Activated CD8-positive, alpha-beta T cell treated with anti-CD3 and anti-CD28 coated beads, Interleukin-2, amount 10 ng/mL, durations not matched to agents 7 days and 5 days (primary cell): ENCODE measurements around the gene PLAC9. TPM values are rescaled to one million over a fixed set of nuclear protein-coding genes. Genes with fewer than 3 reads are reported as not detected.

Experiments used
- ATAC-seq: fragments of 150-1000 bp; cut with Tn5 transposase; one replicate; pipeline ENCODE4 v1.10.0; 2021; ENCODE audit warnings: moderate library complexity
- CTCF ChIA-PET: fragments of 350-600 bp; sonication (Branson Sonifier 250); formaldehyde crosslinking; loops from one replicate; lab custom pipeline; 2021; ENCODE audit warnings: antibody characterized with exemption; lab: Charles Lee
- POLR2A ChIA-PET: fragments of 350-600 bp; sonication (Branson Sonifier 250); formaldehyde crosslinking; loops from one replicate; lab custom pipeline; 2021; ENCODE audit warnings: antibody characterized with exemption; lab: Charles Lee
- DNase-seq: peaks from one replicate; pipeline ENCODE4 v3.0.0-alpha.2; 2020
- H3K27ac Mint-ChIP-seq: one replicate; pipeline ENCODE4 v1.8.0; 2021; ENCODE audit warnings: mild to moderate bottlenecking, mixed read lengths
- H3K27me3 Mint-ChIP-seq: one replicate; pipeline ENCODE4 v1.8.0; 2021; ENCODE audit warnings: low read depth, mixed read lengths
- H3K36me3 Mint-ChIP-seq: one replicate; pipeline ENCODE4 v1.8.0; 2021; ENCODE audit warnings: low read depth, mixed read lengths
- H3K4me1 Mint-ChIP-seq: one replicate; pipeline ENCODE4 v1.8.0; 2021; ENCODE audit warnings: low read depth, mixed read lengths
- H3K4me3 Mint-ChIP-seq: one replicate; pipeline ENCODE4 v1.8.0; 2021; ENCODE audit warnings: mild to moderate bottlenecking, mixed read lengths
- H3K9me3 Mint-ChIP-seq: one replicate; pipeline ENCODE4 v1.8.0; 2022; ENCODE audit warnings: mixed read lengths; ENCODE audit not compliant: insufficient read depth
- total RNA-seq, 2 experiments: library from RNA; stranded (reverse); gene quantifications; one replicate each; pipeline ENCODE4 v1.2.3, GENCODE V29; 2021

PLAC9 gene
- total RNA-seq, 2 experiments from 2014 or later: not detected

DNA sequence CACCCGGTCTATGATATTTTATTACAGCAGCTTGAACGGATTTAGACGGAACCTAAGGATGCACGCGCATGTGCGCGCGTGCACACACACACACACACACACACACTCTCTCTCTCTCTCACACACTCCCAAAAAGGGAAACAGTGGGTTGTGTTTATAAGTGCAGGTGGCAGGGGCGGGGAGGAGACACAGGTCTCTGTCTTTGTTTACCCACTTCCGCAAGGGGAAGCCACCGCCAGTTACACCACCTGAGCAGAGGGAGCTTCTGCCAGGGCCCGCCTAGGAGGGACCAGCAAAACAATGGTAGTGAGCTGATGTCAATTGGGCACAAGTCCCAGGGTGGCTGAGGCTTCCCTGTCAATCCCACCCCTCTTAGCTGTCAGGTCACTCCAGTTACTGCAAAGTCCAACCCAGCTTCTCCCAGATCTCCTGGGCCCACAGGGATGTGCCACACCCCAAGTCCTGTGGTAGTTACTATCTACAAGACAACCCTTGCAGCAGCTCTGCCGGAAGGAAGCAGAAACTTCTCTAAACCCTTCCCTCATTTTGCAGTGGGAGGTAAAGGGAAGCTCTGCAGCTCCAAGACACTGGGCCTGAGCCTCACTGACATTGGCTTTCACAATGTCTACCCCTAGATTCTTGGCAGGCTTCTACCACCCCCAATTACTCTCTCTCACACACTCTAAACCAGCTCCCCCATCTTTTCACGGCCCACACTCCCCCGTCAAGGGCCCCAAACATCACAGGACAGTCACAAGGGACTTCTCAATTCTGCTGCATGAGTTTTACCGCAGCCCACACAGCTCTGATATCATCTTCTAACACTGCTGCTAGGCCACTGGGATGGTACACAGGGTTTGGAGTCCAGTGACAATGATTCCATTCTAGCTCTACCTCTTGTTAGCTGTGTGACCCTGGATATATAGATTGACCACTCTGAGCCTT is 55.2 kb downstream of the PLAC9 start:
- no peaks in the 10 kb centered on the region for H3K27me3 Mint-ChIP-seq
- CTCF ChIA-PET: interaction anchor here (0.7 to 3.6 kb wide), 11 partner anchors 9 to 44 kb away, joined by 3 to 44 read pairs (median 7); partner anchors contain the start of gene ANXA11
- H3K36me3 Mint-ChIP-seq: peaks cover 40% of the 10 kb centered on the region

DNA sequence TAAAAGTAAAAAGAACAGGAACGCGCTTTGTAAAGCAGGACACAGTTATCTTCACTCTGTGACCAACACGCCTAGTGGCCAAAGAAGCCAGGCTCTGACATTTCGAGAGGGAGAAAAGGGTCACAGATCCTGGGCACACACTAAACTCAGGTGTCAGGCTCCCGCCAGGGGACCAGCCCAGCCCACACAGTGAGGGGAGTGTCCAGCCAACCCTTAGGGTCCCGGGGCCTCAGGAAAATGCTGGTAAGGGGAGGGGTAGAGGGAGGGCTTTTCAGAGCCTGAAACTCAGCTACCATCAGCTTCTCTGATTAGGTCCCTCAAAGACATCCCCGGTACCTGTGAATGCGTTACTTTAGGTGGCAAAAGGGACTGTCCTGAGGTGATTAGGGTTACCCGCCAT is 56.2 kb downstream of the PLAC9 start:
- DNase-seq (no peak), ATAC-seq (no peak)
- ChIA-PET POLR2A (interaction anchor here (1.2 to 4.1 kb wide), 4 partner anchors 12 to 854 kb away, joined by 3 to 80 read pairs (median 5); partner anchors contain the start of gene ANXA11), CTCF (interaction anchor here (1.2 to 3.6 kb wide), 5 partner anchors 8 to 45 kb away, joined by 7 to 44 read pairs (median 8); partner anchors contain the start of gene ANXA11)
- peaks cover 43% of the 10 kb centered on the region for H3K36me3 Mint-ChIP-seq
- no peaks in the 10 kb centered on the region for H3K27me3 Mint-ChIP-seq
- peaks cover 71% of the 10 kb centered on the region for H3K4me1 Mint-ChIP-seq
- H3K9me3 Mint-ChIP-seq: peaks cover 9% of the 10 kb centered on the region
- H3K27ac Mint-ChIP-seq: peak overlapping the region; percentile 89
- peak overlapping the region; percentile 53 for H3K4me3 Mint-ChIP-seq

More for the DNA sequence above, 55.2 kb downstream of the PLAC9 start:
- Mint-ChIP-seq H3K27ac (peak overlapping the region; percentile 89), H3K4me3 (peak overlapping the region; percentile 55), H3K9me3 (peaks cover 5% of the 10 kb centered on the region), H3K4me1 (peaks cover 69% of the 10 kb centered on the region)
- ATAC-seq (peak; percentile 93), DNase-seq (peak; percentile 92)
- POLR2A ChIA-PET: interaction anchor here (0.7 to 4.1 kb wide), 9 partner anchors 9 to 1866 kb away, joined by 3 to 80 read pairs (median 3); partner anchors contain the start of gene ANXA11

DNA sequence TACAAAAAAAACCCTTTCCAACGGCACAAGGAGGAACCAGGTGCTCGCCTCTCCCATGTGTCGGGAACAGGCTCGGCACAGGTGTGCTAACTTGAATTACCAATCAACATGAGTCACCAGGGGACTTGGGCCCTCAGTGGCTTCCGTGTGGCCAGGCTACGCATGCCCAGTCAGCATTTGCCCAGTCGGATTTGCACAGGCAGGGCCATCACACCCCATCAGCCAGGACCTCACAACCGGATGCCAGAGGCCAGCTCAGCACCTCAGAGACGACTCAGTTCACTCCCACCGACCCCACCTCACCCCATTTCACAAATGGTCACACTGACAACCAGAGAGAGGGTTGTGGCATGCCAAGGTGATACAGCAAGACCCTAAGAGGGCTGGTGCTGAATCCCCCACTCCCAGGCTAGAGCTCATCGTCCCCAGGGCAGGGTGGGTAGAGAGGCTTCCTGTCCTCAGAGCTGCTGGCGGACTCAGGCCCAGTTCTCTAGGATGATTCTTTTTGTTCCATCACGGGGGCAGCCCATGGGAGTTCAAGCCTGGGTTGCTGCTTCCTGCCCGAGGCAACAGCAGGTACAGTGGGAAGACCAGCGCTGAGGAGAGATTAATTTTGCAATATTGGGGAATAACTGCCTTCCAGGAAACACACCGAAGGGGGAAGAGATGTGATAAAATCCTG is 59.2 kb downstream of the PLAC9 start:
- no peak for ATAC-seq
- DNase-seq: no peak
- H3K27ac Mint-ChIP-seq: peak overlapping the region; percentile 71
- CTCF ChIA-PET: interaction anchor here (2.6 kb wide), 1 partner anchor 12 kb away, joined by 12 read pairs; no protein-coding TSS in a partner anchor
- H3K27me3 Mint-ChIP-seq: no peaks in the 10 kb centered on the region
- peaks cover 60% of the 10 kb centered on the region for H3K36me3 Mint-ChIP-seq
- peaks cover 9% of the 10 kb centered on the region for H3K9me3 Mint-ChIP-seq
- no peak overlapping the region for H3K4me3 Mint-ChIP-seq
- POLR2A ChIA-PET: interaction anchor here (1.8 kb wide), 1 partner anchor 11 kb away, joined by 6 read pairs; no protein-coding TSS in a partner anchor
- peaks cover 67% of the 10 kb centered on the region for H3K4me1 Mint-ChIP-seq

DNA sequence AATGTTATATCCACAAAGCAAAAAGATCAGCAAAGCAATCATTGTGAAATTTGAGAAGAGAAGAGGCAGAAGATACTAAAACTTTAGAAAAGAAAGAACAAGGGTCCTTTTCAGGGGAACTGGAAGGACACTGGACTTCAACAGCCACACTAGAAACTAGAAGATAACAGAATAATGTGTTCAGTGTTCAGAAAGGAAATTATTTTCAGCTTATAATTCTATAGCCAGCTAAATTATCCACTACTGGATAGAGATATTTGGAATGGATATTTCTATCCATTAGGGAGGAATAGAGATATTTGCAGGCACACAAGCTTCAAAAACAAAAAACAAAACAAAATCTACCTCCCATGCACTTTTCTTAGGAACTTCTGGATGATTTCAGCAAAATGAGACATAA is 60.0 kb downstream of the PLAC9 start:
- DNase-seq (no peak), ATAC-seq (no peak)
- Mint-ChIP-seq H3K4me3 (no peak overlapping the region), H3K27ac (no peak overlapping the region), H3K36me3 (peaks cover 55% of the 10 kb centered on the region), H3K4me1 (peaks cover 68% of the 10 kb centered on the region), H3K27me3 (no peaks in the 10 kb centered on the region), H3K9me3 (peaks cover 9% of the 10 kb centered on the region)
- POLR2A ChIA-PET: interaction anchor here (0.9 kb wide), 1 partner anchor 13 kb away, joined by 3 read pairs; the partner anchor contains the start of gene ANXA11
- CTCF ChIA-PET: interaction anchor here (2.6 kb wide), 1 partner anchor 11 kb away, joined by 12 read pairs; no protein-coding TSS in a partner anchor

DNA sequence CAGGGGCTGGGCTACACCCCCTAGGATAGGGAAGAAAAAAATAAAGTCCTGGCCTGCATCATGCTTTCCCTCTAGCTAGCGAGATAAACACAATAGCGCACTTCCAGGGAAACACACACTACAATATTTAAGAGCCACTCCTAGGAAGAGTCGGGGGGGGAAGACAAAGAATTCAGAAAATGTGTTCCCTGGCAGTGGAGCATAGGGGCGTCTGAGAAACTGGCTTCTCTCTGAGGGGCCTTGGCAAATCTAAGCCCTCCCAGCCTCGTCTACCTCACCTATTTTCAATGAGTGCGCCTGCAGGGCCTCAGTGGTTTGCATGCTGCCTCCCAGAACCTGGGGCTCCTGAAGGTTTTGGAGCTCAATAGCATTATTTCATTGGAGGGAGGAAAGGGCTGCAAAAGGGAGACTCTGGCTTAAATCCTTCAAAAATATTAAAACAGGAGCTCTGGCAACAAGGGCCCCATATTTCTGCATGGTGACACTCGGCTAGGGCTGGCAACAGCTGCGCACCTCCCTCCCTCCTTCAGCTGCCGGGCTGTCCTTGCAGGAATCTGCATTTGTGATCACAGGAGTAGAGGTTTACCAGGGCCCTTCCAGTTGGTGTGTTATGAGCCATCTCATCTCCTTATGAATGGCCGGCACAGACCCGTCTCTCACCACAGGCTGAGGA is 62.0 kb downstream of the PLAC9 start:
- H3K4me3 Mint-ChIP-seq: no peak overlapping the region
- H3K27ac Mint-ChIP-seq: peak overlapping the region; percentile 46
- H3K36me3 Mint-ChIP-seq: peaks cover 49% of the 10 kb centered on the region

More for the DNA sequence above, 62.0 kb downstream of the PLAC9 start:
- H3K27me3 Mint-ChIP-seq: no peaks in the 10 kb centered on the region
- ChIA-PET CTCF (interaction anchor here (1.3 to 2.2 kb wide), 2 partner anchors 9 to 10 kb away, joined by 6 to 8 read pairs; no protein-coding TSS in a partner anchor), POLR2A (interaction anchor here (1.3 to 1.5 kb wide), 2 partner anchors 10 to 11 kb away, joined by 3 to 7 read pairs; partner anchors contain the start of gene ANXA11)
- H3K4me1 Mint-ChIP-seq: peaks cover 68% of the 10 kb centered on the region
- H3K9me3 Mint-ChIP-seq: peaks cover 9% of the 10 kb centered on the region
- DNase-seq (no peak), ATAC-seq (no peak)

Other genes with a start within 250 kb of the PLAC9 start
- gene SFTPD, start 183.6 kb upstream of the PLAC9 start, total RNA-seq: not detected
- gene TMEM254, start 54.1 kb upstream of the PLAC9 start, total RNA-seq: 1 to 10 TPM; 9.6 to 9.9 TPM
- 100 to 1,000 TPM; 249 to 277 TPM for gene ANXA11, start 72.8 kb downstream of the PLAC9 start, total RNA-seq
- not detected for gene MAT1A, start 156.9 kb downstream of the PLAC9 start, total RNA-seq
- not detected for gene DYDC1, start 224.0 kb downstream of the PLAC9 start, total RNA-seq
- not detected for gene DYDC2, start 224.1 kb downstream of the PLAC9 start, total RNA-seq